ENCODE measurements around the gene SIKE1.

- TF ChIP-seq CTCF (IDR thresholded peaks at IDR 0.05) (no peak), POLR2AphosphoS5 (IDR thresholded peaks at IDR 0.05; ENCODE audit: insufficient read depth in 1 of 2, low read depth in 1 of 2) (no peak)
Measured at GRCh38 chr1:114756009-114756892, 24.2 kb downstream of the SIKE1 start.
